Neural progenitor cell (in vitro differentiated cells): ENCODE measurements around the gene NTF3.

ENCODE experiments used
- EZH2phosphoT487 ChIP-seq: fragments of 200-600 bp; sonication (generic); IDR thresholded peaks from 2 replicates; pipeline ENCODE4 v1.6.1; 2017; ENCODE audit warnings: antibody characterized with exemption
- TF ChIP-seq, protein P1 (sequence below): fragments of 200-600 bp; sonication (generic); IDR thresholded peaks from 2 replicates; pipeline ENCODE4 v1.5.1; 2017; ENCODE audit warnings: antibody characterized with exemption, mild to moderate bottlenecking

DNA sequence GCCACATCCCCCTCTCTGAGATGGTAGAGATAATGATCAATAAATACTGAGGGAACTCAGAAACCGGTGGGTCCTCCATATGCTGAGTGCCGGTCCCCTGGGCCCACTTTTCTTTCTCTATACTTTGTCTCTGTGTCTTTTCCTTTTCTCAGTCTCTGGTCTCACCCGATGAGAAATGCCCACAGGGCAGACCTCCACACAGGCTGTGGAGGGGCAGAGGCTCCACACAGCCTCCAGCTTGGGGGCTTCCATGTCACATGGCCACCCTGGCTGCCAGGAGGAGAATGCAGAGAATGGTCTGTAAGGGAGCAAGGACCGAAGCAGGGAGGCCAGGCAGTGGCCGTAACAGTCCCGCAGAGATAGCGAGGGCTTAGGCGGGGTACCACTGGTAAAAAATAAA is 105.9 kb downstream of the NTF3 start:
- TF ChIP-seq, protein P1, sequence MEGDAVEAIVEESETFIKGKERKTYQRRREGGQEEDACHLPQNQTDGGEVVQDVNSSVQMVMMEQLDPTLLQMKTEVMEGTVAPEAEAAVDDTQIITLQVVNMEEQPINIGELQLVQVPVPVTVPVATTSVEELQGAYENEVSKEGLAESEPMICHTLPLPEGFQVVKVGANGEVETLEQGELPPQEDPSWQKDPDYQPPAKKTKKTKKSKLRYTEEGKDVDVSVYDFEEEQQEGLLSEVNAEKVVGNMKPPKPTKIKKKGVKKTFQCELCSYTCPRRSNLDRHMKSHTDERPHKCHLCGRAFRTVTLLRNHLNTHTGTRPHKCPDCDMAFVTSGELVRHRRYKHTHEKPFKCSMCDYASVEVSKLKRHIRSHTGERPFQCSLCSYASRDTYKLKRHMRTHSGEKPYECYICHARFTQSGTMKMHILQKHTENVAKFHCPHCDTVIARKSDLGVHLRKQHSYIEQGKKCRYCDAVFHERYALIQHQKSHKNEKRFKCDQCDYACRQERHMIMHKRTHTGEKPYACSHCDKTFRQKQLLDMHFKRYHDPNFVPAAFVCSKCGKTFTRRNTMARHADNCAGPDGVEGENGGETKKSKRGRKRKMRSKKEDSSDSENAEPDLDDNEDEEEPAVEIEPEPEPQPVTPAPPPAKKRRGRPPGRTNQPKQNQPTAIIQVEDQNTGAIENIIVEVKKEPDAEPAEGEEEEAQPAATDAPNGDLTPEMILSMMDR, result no peak
- TF ChIP-seq EZH2phosphoT487, result no peak
